ENCODE results near the gene NPAS2. TPM values are rescaled to one million over a fixed set of nuclear protein-coding genes. Genes with fewer than 3 reads are reported as not detected.

The NPAS2 gene
- total RNA-seq, 1 experiment from 2014 or later: 142 TPM

DNA sequence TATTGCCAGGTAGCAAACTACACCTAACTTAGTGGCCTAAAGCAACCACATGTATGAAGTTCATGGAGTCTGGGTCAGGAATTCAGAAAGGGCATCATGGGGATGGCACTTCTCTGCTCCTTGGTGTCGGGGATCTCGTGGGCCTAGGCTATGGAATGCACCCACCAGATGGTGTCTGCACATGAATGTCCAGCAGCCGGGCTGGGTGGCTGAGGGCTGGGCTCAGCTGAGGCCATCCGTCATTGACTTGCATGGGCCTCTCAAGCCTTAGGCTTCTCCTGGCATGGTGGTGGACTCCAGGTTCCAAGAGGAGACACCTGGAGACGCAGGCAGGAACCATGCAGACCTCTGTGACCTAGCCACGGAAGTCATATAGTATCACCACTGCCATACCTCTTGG lies 156.1 kb downstream of the NPAS2 start:
- H3K9me3 Mint-ChIP-seq (ENCODE audit: low read depth, unreplicated experiment): no peaks in the 10 kb centered on the region
- peaks cover 68% of the 10 kb centered on the region for H3K36me3 Mint-ChIP-seq (ENCODE audit: insufficient read depth, unreplicated experiment)
- no TSS peak for BruUV-seq (replicated peaks)
- peaks cover 5% of the 10 kb centered on the region for H3K4me1 Mint-ChIP-seq (ENCODE audit: low read depth, unreplicated experiment)
- CTCF ChIA-PET: no interaction called here
- TF ChIP-seq, protein P1, sequence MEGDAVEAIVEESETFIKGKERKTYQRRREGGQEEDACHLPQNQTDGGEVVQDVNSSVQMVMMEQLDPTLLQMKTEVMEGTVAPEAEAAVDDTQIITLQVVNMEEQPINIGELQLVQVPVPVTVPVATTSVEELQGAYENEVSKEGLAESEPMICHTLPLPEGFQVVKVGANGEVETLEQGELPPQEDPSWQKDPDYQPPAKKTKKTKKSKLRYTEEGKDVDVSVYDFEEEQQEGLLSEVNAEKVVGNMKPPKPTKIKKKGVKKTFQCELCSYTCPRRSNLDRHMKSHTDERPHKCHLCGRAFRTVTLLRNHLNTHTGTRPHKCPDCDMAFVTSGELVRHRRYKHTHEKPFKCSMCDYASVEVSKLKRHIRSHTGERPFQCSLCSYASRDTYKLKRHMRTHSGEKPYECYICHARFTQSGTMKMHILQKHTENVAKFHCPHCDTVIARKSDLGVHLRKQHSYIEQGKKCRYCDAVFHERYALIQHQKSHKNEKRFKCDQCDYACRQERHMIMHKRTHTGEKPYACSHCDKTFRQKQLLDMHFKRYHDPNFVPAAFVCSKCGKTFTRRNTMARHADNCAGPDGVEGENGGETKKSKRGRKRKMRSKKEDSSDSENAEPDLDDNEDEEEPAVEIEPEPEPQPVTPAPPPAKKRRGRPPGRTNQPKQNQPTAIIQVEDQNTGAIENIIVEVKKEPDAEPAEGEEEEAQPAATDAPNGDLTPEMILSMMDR (IDR thresholded peaks at IDR 0.05; ENCODE audit: unreplicated experiment): no peak
- no peak overlapping the region for H3K27ac Mint-ChIP-seq (ENCODE audit: unreplicated experiment)
- H3K4me3 Mint-ChIP-seq (ENCODE audit: low read depth, unreplicated experiment): no peak overlapping the region
- intact Hi-C loops (cut with micrococcal nuclease; ENCODE audit: unreplicated experiment): no loop called here
- no peaks in the 10 kb centered on the region for H3K27me3 Mint-ChIP-seq (ENCODE audit: unreplicated experiment)
- DNase-seq: no peak

DNA sequence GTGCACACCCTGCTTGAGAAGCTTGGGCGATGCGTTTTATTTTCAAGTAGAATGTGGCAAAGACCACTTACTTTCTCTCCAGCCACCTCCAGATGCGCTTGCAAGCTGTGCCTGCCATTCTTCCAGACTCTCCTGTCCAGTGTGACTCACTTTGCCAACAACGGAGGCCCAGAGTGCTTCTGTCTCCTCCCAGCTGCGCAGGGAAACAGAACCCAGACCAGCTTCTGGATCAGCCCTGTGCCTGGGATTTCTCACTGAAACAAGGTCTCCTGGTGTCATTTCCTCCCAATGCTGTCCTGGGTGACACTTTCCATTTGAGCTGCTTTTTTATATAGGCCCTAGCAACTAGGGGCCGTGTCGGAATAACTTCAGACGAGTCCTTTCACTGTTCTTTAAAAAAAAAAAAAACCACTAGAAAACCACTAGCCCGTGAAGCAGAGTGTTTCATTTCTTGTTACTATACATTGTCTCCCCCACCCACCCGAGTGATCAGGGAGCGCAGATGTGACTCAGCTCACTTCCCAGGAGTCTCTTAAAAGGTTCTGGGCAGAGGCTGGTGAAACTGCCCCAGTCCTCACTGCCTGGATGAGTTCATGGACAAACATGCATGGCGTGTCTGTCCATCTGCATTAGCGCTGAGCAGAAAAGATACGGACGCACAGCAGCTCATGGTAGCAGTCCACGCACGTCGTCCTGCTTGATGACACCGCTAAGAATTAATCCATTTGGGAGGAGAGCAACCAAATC lies 156.9 kb downstream of the NPAS2 start:
- BruUV-seq (replicated peaks): no TSS peak
- Mint-ChIP-seq H3K9me3 (ENCODE audit: low read depth, unreplicated experiment) (no peaks in the 10 kb centered on the region), H3K4me1 (ENCODE audit: low read depth, unreplicated experiment) (peaks cover 8% of the 10 kb centered on the region), H3K36me3 (ENCODE audit: insufficient read depth, unreplicated experiment) (peaks cover 66% of the 10 kb centered on the region), H3K27ac (ENCODE audit: unreplicated experiment) (no peak overlapping the region), H3K27me3 (ENCODE audit: unreplicated experiment) (no peaks in the 10 kb centered on the region), H3K4me3 (ENCODE audit: low read depth, unreplicated experiment) (no peak overlapping the region)
- no peak for DNase-seq
- TF ChIP-seq, protein P1 (IDR thresholded peaks at IDR 0.05; ENCODE audit: unreplicated experiment): no peak
- CTCF ChIA-PET: interaction anchor here (0.6 kb wide), 1 partner anchor 306 kb away, joined by 4 read pairs; no protein-coding TSS in a partner anchor
- intact Hi-C loops (cut with micrococcal nuclease; ENCODE audit: unreplicated experiment): no loop called here

DNA sequence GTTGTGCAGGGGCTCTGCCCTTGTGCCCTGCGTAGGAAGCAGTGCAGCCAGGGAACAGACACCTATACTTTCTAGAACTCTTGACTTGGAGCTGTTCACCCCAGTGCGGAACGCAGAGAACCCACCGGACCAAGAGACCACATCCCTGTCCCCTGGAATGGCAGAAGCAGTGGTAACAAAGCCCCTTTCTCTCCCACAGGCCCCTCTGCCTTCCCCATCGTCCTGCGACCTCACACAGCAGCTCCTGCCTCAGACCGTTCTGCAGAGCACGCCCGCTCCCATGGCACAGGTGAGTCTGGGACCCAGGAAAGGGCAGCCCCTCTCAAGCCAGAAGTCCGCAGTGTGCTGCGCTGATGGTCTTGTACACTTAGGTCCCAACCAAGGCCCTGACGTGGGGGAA lies 157.6 kb downstream of the NPAS2 start:
- no TSS peak for BruUV-seq (replicated peaks)
- H3K36me3 Mint-ChIP-seq (ENCODE audit: insufficient read depth, unreplicated experiment): peaks cover 66% of the 10 kb centered on the region
- peaks cover 8% of the 10 kb centered on the region for H3K4me1 Mint-ChIP-seq (ENCODE audit: low read depth, unreplicated experiment)
- CTCF ChIA-PET: interaction anchor here (0.6 kb wide), 1 partner anchor 306 kb away, joined by 4 read pairs; no protein-coding TSS in a partner anchor
- no peaks in the 10 kb centered on the region for H3K27me3 Mint-ChIP-seq (ENCODE audit: unreplicated experiment)
- TF ChIP-seq, protein P1 (IDR thresholded peaks at IDR 0.05; ENCODE audit: unreplicated experiment): no peak
- intact Hi-C loops (cut with micrococcal nuclease; ENCODE audit: unreplicated experiment): no loop called here
- DNase-seq: no peak
- no peak overlapping the region for H3K4me3 Mint-ChIP-seq (ENCODE audit: low read depth, unreplicated experiment)
- H3K9me3 Mint-ChIP-seq (ENCODE audit: low read depth, unreplicated experiment): no peaks in the 10 kb centered on the region
- no peak overlapping the region for H3K27ac Mint-ChIP-seq (ENCODE audit: unreplicated experiment)

DNA sequence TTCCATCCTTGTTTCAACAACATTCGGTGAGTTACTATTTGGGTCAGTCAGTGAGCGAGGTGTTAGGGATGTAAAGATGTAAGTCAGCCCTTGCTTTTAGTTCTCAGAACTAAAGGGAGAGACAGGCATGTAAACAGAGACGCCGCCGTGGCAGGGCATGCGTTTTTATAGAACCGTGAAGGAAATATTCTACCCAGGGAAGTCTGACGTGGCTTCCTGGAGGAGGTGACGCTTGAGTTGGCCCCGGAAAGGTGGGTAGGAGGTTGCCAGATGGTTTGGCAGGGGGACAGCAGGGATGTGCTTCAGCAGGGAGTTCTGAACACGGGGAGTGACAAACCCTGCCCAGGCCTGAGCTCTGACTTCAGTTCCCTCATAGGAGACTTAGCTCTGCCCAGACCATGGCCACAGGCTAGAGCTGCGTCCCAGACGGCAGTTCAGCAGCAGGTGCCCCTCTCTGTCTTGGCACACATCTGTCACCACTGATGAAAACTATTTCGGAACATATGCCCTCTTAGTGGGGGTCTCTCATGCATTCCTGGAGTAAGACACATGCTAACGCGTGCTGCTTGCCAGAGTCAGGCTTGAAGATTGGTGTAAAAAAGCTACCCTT lies 158.7 kb downstream of the NPAS2 start:
- peaks cover 8% of the 10 kb centered on the region for H3K4me1 Mint-ChIP-seq (ENCODE audit: low read depth, unreplicated experiment)
- intact Hi-C loops (cut with micrococcal nuclease; ENCODE audit: unreplicated experiment): no loop called here
- H3K4me3 Mint-ChIP-seq (ENCODE audit: low read depth, unreplicated experiment): no peak overlapping the region
- CTCF ChIA-PET: interaction anchor here (0.6 kb wide), 1 partner anchor 147 kb away, joined by 3 read pairs; no protein-coding TSS in a partner anchor
- H3K9me3 Mint-ChIP-seq (ENCODE audit: low read depth, unreplicated experiment): no peaks in the 10 kb centered on the region
- no peak overlapping the region for H3K27ac Mint-ChIP-seq (ENCODE audit: unreplicated experiment)
- no peaks in the 10 kb centered on the region for H3K27me3 Mint-ChIP-seq (ENCODE audit: unreplicated experiment)
- BruUV-seq (replicated peaks): no TSS peak
- no peak for DNase-seq
- TF ChIP-seq, protein P1 (IDR thresholded peaks at IDR 0.05; ENCODE audit: unreplicated experiment): no peak
- peaks cover 59% of the 10 kb centered on the region for H3K36me3 Mint-ChIP-seq (ENCODE audit: insufficient read depth, unreplicated experiment)
